ENCODE data around the gene LRRC51. TPM values are rescaled to one million over a fixed set of nuclear protein-coding genes. Genes with fewer than 3 reads are reported as not detected.

The LRRC51 gene
- total RNA-seq, result 10 to 100 TPM in 1 of 4 donors, 1 to 10 TPM in 3; 5.1 to 77.4 (median 6.7) TPM

- intact Hi-C loops (cut with DNase I; ENCODE audit: low total_unique reads) (loop anchor here (2.0 kb wide), 1 partner anchor 40 kb away; no protein-coding TSS in a partner anchor), in situ Hi-C loops (cut with MboI; ENCODE audit: low pct_ligation_motif_present in 1 of 4, low pct_unique_long_range_greater_than_20kb in 1 of 4, low sequenced_read_pairs in 3 of 4) (no loop called here)
- TF ChIP-seq, protein P1, sequence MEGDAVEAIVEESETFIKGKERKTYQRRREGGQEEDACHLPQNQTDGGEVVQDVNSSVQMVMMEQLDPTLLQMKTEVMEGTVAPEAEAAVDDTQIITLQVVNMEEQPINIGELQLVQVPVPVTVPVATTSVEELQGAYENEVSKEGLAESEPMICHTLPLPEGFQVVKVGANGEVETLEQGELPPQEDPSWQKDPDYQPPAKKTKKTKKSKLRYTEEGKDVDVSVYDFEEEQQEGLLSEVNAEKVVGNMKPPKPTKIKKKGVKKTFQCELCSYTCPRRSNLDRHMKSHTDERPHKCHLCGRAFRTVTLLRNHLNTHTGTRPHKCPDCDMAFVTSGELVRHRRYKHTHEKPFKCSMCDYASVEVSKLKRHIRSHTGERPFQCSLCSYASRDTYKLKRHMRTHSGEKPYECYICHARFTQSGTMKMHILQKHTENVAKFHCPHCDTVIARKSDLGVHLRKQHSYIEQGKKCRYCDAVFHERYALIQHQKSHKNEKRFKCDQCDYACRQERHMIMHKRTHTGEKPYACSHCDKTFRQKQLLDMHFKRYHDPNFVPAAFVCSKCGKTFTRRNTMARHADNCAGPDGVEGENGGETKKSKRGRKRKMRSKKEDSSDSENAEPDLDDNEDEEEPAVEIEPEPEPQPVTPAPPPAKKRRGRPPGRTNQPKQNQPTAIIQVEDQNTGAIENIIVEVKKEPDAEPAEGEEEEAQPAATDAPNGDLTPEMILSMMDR (IDR thresholded peaks at IDR 0.05), result no peak
- no peak for TF ChIP-seq EP300 (IDR thresholded peaks at IDR 0.05; ENCODE audit: low read depth)
- TF ChIP-seq POLR2AphosphoS5 (IDR thresholded peaks at IDR 0.05), result peak; percentile 30 to 83 (median 65)
- peak; percentile 72 for TF ChIP-seq POLR2A (IDR thresholded peaks at IDR 0.05)
- Histone ChIP-seq H3K4me3 (peak within 1 kb of the TSS; percentile 38 to 100 (median 74)), H3K27ac (peak within 1 kb of the TSS; percentile 88 to 98 (median 94)), H3K36me3 (no peaks in the 10 kb centered on the region), H3K9me3 (no peaks in the 10 kb centered on the region), H3K27me3 (no peaks in the 10 kb centered on the region), H3K4me1 (peaks cover 10 to 52% (median 22%) of the 10 kb centered on the region in 4 donors)
- WGBS, 2 donors (ENCODE audit: low coverage in 1 of 2), result 2% methylated on average over 42 of the region's 60 CpGs; no CpG with 5 or more reads in 1 of the 2 donors
- peak; percentile 100 for DNase-seq
These were observed at the start of gene LRRC51, which contains the start of gene NUMA1 for GRCh38 chr11:72080326-72081183. LRRC51 (plus strand) TSS chr11:72080850; CDS start chr11:72089084, 8,234 bp downstream. NUMA1 (minus strand) TSS chr11:72080542; CDS start chr11:72035943, 44,599 bp downstream.

- intact Hi-C loops (cut with DNase I; ENCODE audit: low total_unique reads), result no loop called here
- 65% methylated on average over 3 of the region's 3 CpGs; no CpG with 5 or more reads in 1 of the 2 donors for WGBS, 2 donors (ENCODE audit: low coverage in 1 of 2)
- in situ Hi-C loops (cut with MboI; ENCODE audit: low pct_ligation_motif_present in 1 of 4, low pct_unique_long_range_greater_than_20kb in 1 of 4, low sequenced_read_pairs in 3 of 4), result loop anchor here in 1 of 4 donors (5.0 kb wide), 1 partner anchor 41 kb away; no protein-coding TSS in a partner anchor
These were observed 44.0 kb upstream of the LRRC51 start for GRCh38 chr11:72036687-72037086.

DNA sequence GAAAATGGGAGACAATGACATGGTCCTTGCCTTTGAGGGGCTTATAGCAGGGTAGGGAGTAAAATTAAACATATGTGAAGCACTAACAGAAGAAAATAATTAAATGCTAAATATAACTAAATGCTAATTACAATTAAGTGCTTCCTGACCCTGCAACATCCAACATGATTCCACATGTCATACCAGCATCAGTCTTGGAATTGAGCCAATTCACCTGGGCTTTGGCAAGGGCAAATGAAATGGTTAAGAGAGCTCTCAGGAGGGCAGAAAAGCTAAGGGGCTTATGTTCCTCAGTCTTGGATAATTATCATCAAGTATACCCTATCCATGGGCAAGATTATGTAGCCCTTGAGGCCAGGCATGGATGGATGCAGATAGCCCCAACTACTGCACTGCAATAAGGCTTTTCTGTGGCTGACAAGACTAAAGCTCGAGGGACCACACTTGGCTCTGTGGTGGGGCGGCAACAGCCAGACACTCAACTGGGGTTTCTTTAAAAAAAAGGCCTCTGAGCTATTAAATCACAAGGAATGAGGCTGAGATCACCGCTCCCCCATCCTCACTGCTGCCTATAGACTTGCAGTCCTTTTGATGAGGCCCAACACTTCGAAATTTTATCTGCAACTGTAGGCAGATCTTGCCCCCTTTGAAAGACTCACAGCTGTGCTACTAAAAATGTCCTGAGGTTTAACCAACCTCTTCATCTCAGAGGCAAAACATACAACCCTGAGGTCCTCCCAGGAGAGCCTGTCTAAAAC, 42.9 kb upstream of the LRRC51 start:
- 20 to 55% methylated on average over 1 to 4 of the region's 4 CpGs for whole genome bisulfite sequencing, 2 donors (ENCODE audit: low coverage in 1 of 2)
- intact Hi-C loops (cut with DNase I; ENCODE audit: low total_unique reads), result no loop called here
- H3K27me3 ChIP-seq, result no peaks in the 10 kb centered on the region

More at GRCh38 chr11:72036687-72037086, 44.0 kb upstream of the LRRC51 start:
- Histone ChIP-seq H3K27me3 (no peaks in the 10 kb centered on the region), H3K9me3 (no peaks in the 10 kb centered on the region), H3K4me1 (peaks cover 17 to 70% (median 54%) of the 10 kb centered on the region in 4 donors), H3K27ac (no peak overlapping the region), H3K4me3 (no peak overlapping the region), H3K36me3 (peaks cover 0 to 24% (median 12%) of the 10 kb centered on the region in 4 donors)
- no peak for TF ChIP-seq POLR2AphosphoS5 (IDR thresholded peaks at IDR 0.05)
- no peak for TF ChIP-seq EP300 (IDR thresholded peaks at IDR 0.05; ENCODE audit: low read depth)
- TF ChIP-seq, protein P1 (IDR thresholded peaks at IDR 0.05), result no peak
- no peak for TF ChIP-seq POLR2A (IDR thresholded peaks at IDR 0.05)
- DNase-seq, result no peak

More for the DNA sequence above, 42.9 kb upstream of the LRRC51 start:
- H3K27ac ChIP-seq, result peak overlapping the region; percentile 90 to 97 (median 94)
- peak overlapping the region in 3 of 4 donors; percentile 40 to 61 (median 44) for H3K4me3 ChIP-seq
- peaks cover 0 to 24% (median 12%) of the 10 kb centered on the region in 4 donors for H3K36me3 ChIP-seq
- TF ChIP-seq, protein P1 (IDR thresholded peaks at IDR 0.05), result no peak
- no peak for TF ChIP-seq POLR2AphosphoS5 (IDR thresholded peaks at IDR 0.05)
- no peak for TF ChIP-seq POLR2A (IDR thresholded peaks at IDR 0.05)
- TF ChIP-seq EP300 (IDR thresholded peaks at IDR 0.05; ENCODE audit: low read depth), result no peak
- DNase-seq, result no peak
- H3K9me3 ChIP-seq, result no peaks in the 10 kb centered on the region
- H3K4me1 ChIP-seq, result peaks cover 25 to 68% (median 58%) of the 10 kb centered on the region in 4 donors
- in situ Hi-C loops (cut with MboI; ENCODE audit: low pct_ligation_motif_present in 1 of 4, low pct_unique_long_range_greater_than_20kb in 1 of 4, low sequenced_read_pairs in 3 of 4), result loop anchor here in 1 of 4 donors (5.0 kb wide), 1 partner anchor 40 kb away; no protein-coding TSS in a partner anchor

Data from transverse colon (tissue), 4 donors.